DND-41 (cell line): ENCODE results near the gene AUH.

ENCODE experiments used
- ATAC-seq: fragments of 200-7000 bp; cut with Tn5 transposase; 3 replicates; pipeline ENCODE4 v1.9.1; 2021; ENCODE audit warnings: low read depth; ENCODE audit not compliant: insufficient read depth
- DNase-seq: peaks from one replicate; pipeline ENCODE4 v3.0.0-alpha.2; 2020
- H2AFZ ChIP-seq: 2 replicates; pipeline ENCODE4 v1.6.0; 2012; ENCODE audit warnings: low read depth, low read length
- H3K27ac ChIP-seq: 2 replicates; pipeline ENCODE4 v1.5.1; 2012; ENCODE audit warnings: low read length, inconsistent platforms
- H3K27me3 ChIP-seq: fragments of 200-600 bp; sonication (generic); 2 replicates; pipeline ENCODE4 v1.6.0; 2012; ENCODE audit warnings: low read length, mild to moderate bottlenecking, inconsistent platforms; ENCODE audit not compliant: insufficient read depth, poor library complexity
- H3K36me3 ChIP-seq: 2 replicates; pipeline ENCODE4 v1.5.1; 2012; ENCODE audit warnings: low read length, inconsistent platforms; ENCODE audit not compliant: insufficient read depth
- H3K4me1 ChIP-seq: 2 replicates; pipeline ENCODE4 v1.5.1; 2012; ENCODE audit warnings: mild to moderate bottlenecking, low read length; ENCODE audit not compliant: insufficient read depth
- H3K4me2 ChIP-seq: 2 replicates; pipeline ENCODE4 v1.6.0; 2012; ENCODE audit warnings: mild to moderate bottlenecking, moderate library complexity, low read length, inconsistent platforms; ENCODE audit not compliant: insufficient read depth
- H3K4me3 ChIP-seq, 2 experiments: fragments of 200-600 bp in 1 of 2; shearing (Covaris generic) in 1 of 2; 2 replicates each; pipeline ENCODE4 v1.5.1; 2012 to 2016; ENCODE audit warnings: inconsistent platforms in 2 of 2, low read length in 2 of 2, mild to moderate bottlenecking in 2 of 2, low read depth in 1 of 2, moderate library complexity in 1 of 2
- H3K79me2 ChIP-seq: 2 replicates; pipeline ENCODE4 v1.6.0; 2012; ENCODE audit warnings: low read length, inconsistent platforms; ENCODE audit not compliant: insufficient read depth
- H3K9ac ChIP-seq: 2 replicates; pipeline ENCODE4 v1.6.0; 2012; ENCODE audit warnings: low read depth, mild to moderate bottlenecking, inconsistent platforms, low read length, moderate library complexity
- H3K9me3 ChIP-seq: 2 replicates; pipeline ENCODE4 v1.5.1; 2012; ENCODE audit warnings: low read length, moderate library complexity, mild to moderate bottlenecking, inconsistent platforms; ENCODE audit not compliant: insufficient read depth, severe bottlenecking
- H4K20me1 ChIP-seq: 2 replicates; pipeline ENCODE4 v1.6.0; 2012; ENCODE audit warnings: low read length; ENCODE audit not compliant: insufficient read depth
- EZH2 ChIP-seq: IDR thresholded peaks from 3 replicates; pipeline ENCODE4 v1.6.1; 2012; ENCODE audit warnings: borderline replicate concordance, low read depth, mild to moderate bottlenecking, moderate library complexity, low read length, inconsistent platforms; ENCODE audit not compliant: severe bottlenecking
- TF ChIP-seq, protein P1 (sequence below): IDR thresholded peaks from 2 replicates; pipeline ENCODE4 v1.5.1; 2012; ENCODE audit warnings: borderline replicate concordance, low read length, moderate library complexity, mild to moderate bottlenecking; ENCODE audit not compliant: poor library complexity, severe bottlenecking; ENCODE audit errors: extremely low read depth

AUH gene

DNA sequence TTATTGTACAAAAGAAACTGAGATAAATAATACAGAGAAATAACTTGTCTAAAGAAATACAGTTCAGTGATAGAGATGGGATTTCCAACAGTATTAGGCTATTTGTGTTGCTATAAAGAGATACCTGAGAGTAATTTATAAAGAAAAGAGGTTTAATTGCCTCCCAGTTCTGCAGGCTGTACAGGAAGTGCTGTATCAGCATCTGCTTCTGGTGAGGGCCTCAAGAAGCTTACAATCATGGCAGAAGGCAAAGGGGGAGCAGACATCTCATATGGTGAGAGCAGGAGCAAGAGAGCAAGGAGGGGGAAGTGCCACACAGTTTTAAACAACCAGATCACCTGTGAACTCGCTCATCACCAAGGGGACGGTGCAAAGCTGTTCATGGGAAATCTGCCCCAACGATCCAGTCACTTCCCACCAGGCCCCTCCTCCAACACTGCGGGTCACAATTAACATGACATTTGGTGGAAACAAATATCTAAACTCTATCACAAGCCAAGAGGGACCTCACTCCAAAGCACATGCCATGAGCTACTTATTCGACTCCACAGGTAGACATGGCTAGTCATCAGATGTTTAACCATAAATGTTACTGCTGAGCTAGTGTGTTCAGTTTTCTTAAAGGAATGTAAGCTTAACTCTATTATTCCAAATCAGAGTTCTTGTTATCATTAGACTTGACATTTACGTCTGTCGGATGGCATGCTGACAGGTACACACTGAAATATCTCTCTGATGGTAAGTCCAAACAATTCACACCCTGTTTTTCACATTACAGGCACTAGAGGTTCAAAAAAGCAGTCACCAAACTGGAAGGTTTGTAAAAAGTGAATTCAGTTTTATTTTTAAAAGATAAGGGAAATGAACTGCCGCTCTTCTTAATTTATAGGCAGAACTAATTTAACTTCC, 82.2 kb downstream of the AUH start:
- no peaks in the 10 kb centered on the region for H3K79me2 ChIP-seq
- ATAC-seq, result no peak
- TF ChIP-seq, protein P1, sequence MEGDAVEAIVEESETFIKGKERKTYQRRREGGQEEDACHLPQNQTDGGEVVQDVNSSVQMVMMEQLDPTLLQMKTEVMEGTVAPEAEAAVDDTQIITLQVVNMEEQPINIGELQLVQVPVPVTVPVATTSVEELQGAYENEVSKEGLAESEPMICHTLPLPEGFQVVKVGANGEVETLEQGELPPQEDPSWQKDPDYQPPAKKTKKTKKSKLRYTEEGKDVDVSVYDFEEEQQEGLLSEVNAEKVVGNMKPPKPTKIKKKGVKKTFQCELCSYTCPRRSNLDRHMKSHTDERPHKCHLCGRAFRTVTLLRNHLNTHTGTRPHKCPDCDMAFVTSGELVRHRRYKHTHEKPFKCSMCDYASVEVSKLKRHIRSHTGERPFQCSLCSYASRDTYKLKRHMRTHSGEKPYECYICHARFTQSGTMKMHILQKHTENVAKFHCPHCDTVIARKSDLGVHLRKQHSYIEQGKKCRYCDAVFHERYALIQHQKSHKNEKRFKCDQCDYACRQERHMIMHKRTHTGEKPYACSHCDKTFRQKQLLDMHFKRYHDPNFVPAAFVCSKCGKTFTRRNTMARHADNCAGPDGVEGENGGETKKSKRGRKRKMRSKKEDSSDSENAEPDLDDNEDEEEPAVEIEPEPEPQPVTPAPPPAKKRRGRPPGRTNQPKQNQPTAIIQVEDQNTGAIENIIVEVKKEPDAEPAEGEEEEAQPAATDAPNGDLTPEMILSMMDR, result no peak

DNA sequence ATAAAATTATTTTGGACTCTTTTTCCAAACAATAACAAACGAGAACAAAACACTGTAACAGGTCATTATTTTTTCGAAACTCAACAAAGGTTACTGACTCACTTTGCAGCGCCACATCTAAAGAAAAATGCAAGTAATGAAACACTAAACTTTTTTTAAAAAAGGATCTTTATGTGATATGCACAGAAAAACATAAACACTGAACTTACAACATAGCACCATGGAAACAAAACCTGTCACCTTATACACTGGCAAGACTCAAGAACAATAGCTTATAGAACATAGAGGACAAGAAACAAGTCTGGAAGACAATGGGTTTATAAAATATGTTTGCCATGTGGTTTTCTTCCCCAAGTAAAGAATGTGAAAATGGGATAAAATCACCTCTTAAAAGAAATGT, 85.2 kb downstream of the AUH start:
- TF ChIP-seq, protein P1, result no peak
- TF ChIP-seq EZH2, result no peak
- no peak overlapping the region for H3K27ac ChIP-seq
- H3K4me1 ChIP-seq, result no peaks in the 10 kb centered on the region
- no peak overlapping the region for H3K4me3 ChIP-seq
- DNase-seq (no peak), ATAC-seq (no peak)
- H3K4me2 ChIP-seq, result no peak overlapping the region
- H4K20me1 ChIP-seq, result no peaks in the 10 kb centered on the region
- no peaks in the 10 kb centered on the region for H3K36me3 ChIP-seq
- H3K79me2 ChIP-seq, result no peaks in the 10 kb centered on the region
- no peak overlapping the region for H3K9ac ChIP-seq
- H3K9me3 ChIP-seq, result no peaks in the 10 kb centered on the region
- H2AFZ ChIP-seq, result no peak overlapping the region
- H3K27me3 ChIP-seq, result no peaks in the 10 kb centered on the region

More for the DNA sequence above, 82.2 kb downstream of the AUH start:
- H3K36me3 ChIP-seq, result no peaks in the 10 kb centered on the region
- no peaks in the 10 kb centered on the region for H3K27me3 ChIP-seq
- H4K20me1 ChIP-seq, result no peaks in the 10 kb centered on the region
- H3K4me3 ChIP-seq, result no peak overlapping the region
- H3K9me3 ChIP-seq, result no peaks in the 10 kb centered on the region
- H3K9ac ChIP-seq, result no peak overlapping the region
- H2AFZ ChIP-seq, result no peak overlapping the region
- H3K27ac ChIP-seq, result no peak overlapping the region
- no peak overlapping the region for H3K4me2 ChIP-seq
- H3K4me1 ChIP-seq, result no peaks in the 10 kb centered on the region
- no peak for DNase-seq

DNA sequence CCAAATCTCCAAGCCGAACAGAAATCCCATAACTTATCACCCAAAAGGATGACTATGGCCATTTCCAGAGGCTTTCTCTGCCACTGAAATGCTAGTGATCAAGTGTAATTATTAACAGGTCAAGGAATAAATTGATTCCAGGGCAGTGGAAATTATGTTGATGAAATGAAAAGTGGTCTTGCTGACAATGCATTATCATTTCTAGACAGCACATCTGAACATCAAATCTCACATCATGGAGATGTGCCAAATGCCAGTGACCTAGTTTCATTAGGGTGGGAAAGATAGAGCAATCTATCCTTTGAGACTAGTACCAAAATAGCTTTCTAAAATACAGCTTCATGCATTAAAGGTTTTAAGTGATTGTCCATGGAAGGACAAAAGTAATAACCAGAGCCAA, 86.1 kb downstream of the AUH start:
- H3K36me3 ChIP-seq, result no peaks in the 10 kb centered on the region
- TF ChIP-seq EZH2, result no peak
- TF ChIP-seq, protein P1, result no peak
- H2AFZ ChIP-seq, result no peak overlapping the region
- no peaks in the 10 kb centered on the region for H3K9me3 ChIP-seq
- H3K4me3 ChIP-seq, result no peak overlapping the region
- H3K79me2 ChIP-seq, result no peaks in the 10 kb centered on the region
- H3K27ac ChIP-seq, result no peak overlapping the region
- no peak overlapping the region for H3K4me2 ChIP-seq
- no peak for ATAC-seq
- no peak overlapping the region for H3K9ac ChIP-seq
- no peak for DNase-seq
- H3K27me3 ChIP-seq, result no peaks in the 10 kb centered on the region
- no peaks in the 10 kb centered on the region for H4K20me1 ChIP-seq
- no peaks in the 10 kb centered on the region for H3K4me1 ChIP-seq
